Neuronal stem cell (in vitro differentiated cells): ENCODE measurements around the gene NPHP4.

Source experiments
- DNase-seq: peaks from one replicate; pipeline ENCODE4 v3.0.0-alpha.2; 2013; ENCODE audit warnings: low spot score
- H2AFZ ChIP-seq: one replicate; pipeline ENCODE4 v1.6.1; 2013; ENCODE audit warnings: mild to moderate bottlenecking, low read length, inconsistent platforms
- H2AK5ac ChIP-seq: 2 replicates; pipeline ENCODE4 v1.6.1; 2013; ENCODE audit warnings: low read depth, mild to moderate bottlenecking, inconsistent platforms, low read length, moderate library complexity, mixed read lengths
- H2BK120ac ChIP-seq: 2 replicates; pipeline ENCODE4 v1.6.1; 2013; ENCODE audit warnings: low read depth, mild to moderate bottlenecking, inconsistent platforms, low read length, moderate library complexity, mixed read lengths
- H2BK12ac ChIP-seq: one replicate; pipeline ENCODE4 v1.6.1; 2013; ENCODE audit warnings: low read length, inconsistent platforms
- H2BK15ac ChIP-seq: 2 replicates; pipeline ENCODE4 v1.6.1; 2013; ENCODE audit warnings: mild to moderate bottlenecking, low read length, inconsistent platforms, mixed read lengths
- H2BK5ac ChIP-seq: one replicate; pipeline ENCODE4 v1.6.1; 2013; ENCODE audit warnings: inconsistent platforms, mild to moderate bottlenecking, low read length, moderate library complexity
- H3K14ac ChIP-seq: one replicate; pipeline ENCODE4 v1.6.1; 2013; ENCODE audit warnings: low read length, inconsistent platforms
- H3K18ac ChIP-seq: 2 replicates; pipeline ENCODE4 v1.6.1; 2013; ENCODE audit warnings: low read length, inconsistent platforms
- H3K23ac ChIP-seq: 2 replicates; pipeline ENCODE4 v1.6.1; 2013; ENCODE audit warnings: low read depth, mild to moderate bottlenecking, mixed read lengths, low read length, inconsistent platforms; ENCODE audit not compliant: poor library complexity
- H3K27ac ChIP-seq: replicated peaks from 3 replicates; pipeline ENCODE4 v1.5.1; 2013; ENCODE audit warnings: low read length, inconsistent platforms
- H3K27me3 ChIP-seq, 3 experiments: 2 replicates each; pipeline ENCODE4 v1.6.1; 2013; ENCODE audit warnings: low read length in 3 of 3, mild to moderate bottlenecking in 2 of 3, inconsistent platforms in 1 of 3, low read depth in 1 of 3, mixed read lengths in 1 of 3, moderate library complexity in 1 of 3; ENCODE audit not compliant: control insufficient read depth in 3 of 3, insufficient read depth in 3 of 3
- H3K36me3 ChIP-seq, 2 donors: replicated peaks in 1 of 2; 2 replicates each; pipeline ENCODE4 v1.6.1; 2013; ENCODE audit warnings: low read length in 2 of 2; ENCODE audit not compliant: control insufficient read depth in 2 of 2, insufficient read depth in 2 of 2
- H3K4ac ChIP-seq: 2 replicates; pipeline ENCODE4 v1.6.1; 2013; ENCODE audit warnings: inconsistent platforms, mild to moderate bottlenecking, low read length, moderate library complexity
- H3K4me1 ChIP-seq, 2 donors: 1 replicate in 1 of 2; 2 replicates in 1 of 2; pipeline ENCODE4 v1.6.1; 2013; ENCODE audit warnings: low read length in 2 of 2, low read depth in 1 of 2; ENCODE audit not compliant: control insufficient read depth in 2 of 2, insufficient read depth in 1 of 2
- H3K4me2 ChIP-seq: one replicate; pipeline ENCODE4 v1.6.1; 2013; ENCODE audit warnings: mild to moderate bottlenecking, low read length, inconsistent platforms; ENCODE audit not compliant: insufficient read depth, poor library complexity, severe bottlenecking
- H3K4me3 ChIP-seq, 2 donors: 2 replicates each; pipeline ENCODE4 v1.5.1; 2013; ENCODE audit warnings: low read length in 2 of 2, mild to moderate bottlenecking in 2 of 2, inconsistent platforms in 1 of 2, moderate library complexity in 1 of 2
- H3K79me1 ChIP-seq: one replicate; pipeline ENCODE4 v1.6.1; 2013; ENCODE audit warnings: low read depth, mild to moderate bottlenecking, inconsistent platforms, low read length, moderate library complexity
- H3K9ac ChIP-seq: one replicate; pipeline ENCODE4 v1.6.1; 2013; ENCODE audit warnings: mild to moderate bottlenecking, low read depth, low read length, inconsistent platforms; ENCODE audit not compliant: poor library complexity
- H3K9me3 ChIP-seq, 2 donors: replicated peaks in 1 of 2; 2 replicates each; pipeline versions ENCODE3 to v1.6.1; 2013; ENCODE audit warnings: low read length in 2 of 2, mild to moderate bottlenecking in 2 of 2, inconsistent platforms in 1 of 2, low read depth in 1 of 2, mixed read lengths in 1 of 2, moderate library complexity in 1 of 2; ENCODE audit not compliant: control insufficient read depth in 2 of 2, insufficient read depth in 1 of 2
- H4K8ac ChIP-seq: one replicate; pipeline ENCODE4 v1.6.1; 2013; ENCODE audit warnings: low read depth, mild to moderate bottlenecking, inconsistent platforms, low read length, moderate library complexity
- H4K91ac ChIP-seq: one replicate; pipeline ENCODE4 v1.6.1; 2013; ENCODE audit warnings: low read length, low read depth, mild to moderate bottlenecking, inconsistent platforms; ENCODE audit not compliant: poor library complexity
- WGBS, 2 donors: extraction: QIAGEN DNeasy Blood & Tissue Kit; methylation state at CpG; one replicate each; pipeline ENCODE4 v1.1.7; 2013; ENCODE audit warnings: missing lambda C conversion rate in 2 of 2, mixed read lengths in 1 of 2; ENCODE audit not compliant: insufficient read length in 2 of 2, insufficient replicate concordance in 1 of 2; ENCODE audit errors: extremely low coverage in 2 of 2; 5-methylcytosine and 5-hydroxymethylcytosine counted together

Gene NPHP4

DNA sequence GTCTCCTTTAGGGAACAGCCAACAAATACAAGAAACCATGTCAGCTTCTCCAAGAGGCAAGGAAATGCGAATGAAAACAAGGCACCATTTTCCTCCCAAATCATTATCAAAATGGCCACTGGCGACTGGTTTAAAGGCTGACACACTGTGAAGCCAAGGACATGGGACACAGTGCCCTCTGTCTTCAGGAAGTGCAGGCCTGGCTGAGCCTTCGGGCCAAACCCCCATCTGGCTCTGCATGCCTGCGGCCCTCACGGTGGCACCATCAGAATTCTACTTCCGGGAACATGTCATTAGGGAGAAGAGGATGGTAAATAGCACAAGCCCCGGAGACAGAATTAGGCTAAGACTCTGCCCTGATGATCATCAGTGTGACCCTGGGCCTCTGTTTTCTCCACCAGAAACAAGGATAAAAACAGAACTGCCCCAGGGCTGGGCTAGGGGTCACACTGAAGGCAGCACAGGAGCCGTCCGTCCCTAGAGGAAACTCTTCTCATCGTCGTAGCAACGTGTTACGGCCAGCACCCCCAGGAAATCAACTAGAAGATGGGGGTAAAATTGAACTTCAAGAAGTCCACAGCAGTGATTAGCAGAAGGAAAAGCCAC lies 103.5 kb downstream of the NPHP4 start:
- H3K4me1 ChIP-seq = peaks cover 11 to 12% of the 10 kb centered on the region in 2 donors
- no peak overlapping the region for H3K23ac ChIP-seq
- H3K4ac ChIP-seq = no peak overlapping the region
- no peak overlapping the region for H3K27ac ChIP-seq
- no peak overlapping the region for H2BK120ac ChIP-seq
- H3K4me3 ChIP-seq = no peak overlapping the region
- H3K4me2 ChIP-seq = no peak overlapping the region
- peaks cover 3% of the 10 kb centered on the region for H3K79me1 ChIP-seq
- H3K9ac ChIP-seq = no peak overlapping the region
- no peaks in the 10 kb centered on the region for H3K27me3 ChIP-seq
- H3K9me3 ChIP-seq = no peaks in the 10 kb centered on the region
- H3K18ac ChIP-seq = no peak overlapping the region
- peaks cover 4 to 5% of the 10 kb centered on the region in 2 donors for H3K36me3 ChIP-seq
- H2AFZ ChIP-seq = no peak overlapping the region
- H2BK12ac ChIP-seq = no peak overlapping the region
- no peak overlapping the region for H2BK15ac ChIP-seq
- H4K91ac ChIP-seq = no peak overlapping the region
- H2BK5ac ChIP-seq = no peak overlapping the region
- DNase-seq = no peak
- no peak overlapping the region for H4K8ac ChIP-seq
- WGBS, 2 donors = no CpG with 5 or more reads among the region's 13 CpGs
- H3K14ac ChIP-seq = no peak overlapping the region
- no peak overlapping the region for H2AK5ac ChIP-seq

DNA sequence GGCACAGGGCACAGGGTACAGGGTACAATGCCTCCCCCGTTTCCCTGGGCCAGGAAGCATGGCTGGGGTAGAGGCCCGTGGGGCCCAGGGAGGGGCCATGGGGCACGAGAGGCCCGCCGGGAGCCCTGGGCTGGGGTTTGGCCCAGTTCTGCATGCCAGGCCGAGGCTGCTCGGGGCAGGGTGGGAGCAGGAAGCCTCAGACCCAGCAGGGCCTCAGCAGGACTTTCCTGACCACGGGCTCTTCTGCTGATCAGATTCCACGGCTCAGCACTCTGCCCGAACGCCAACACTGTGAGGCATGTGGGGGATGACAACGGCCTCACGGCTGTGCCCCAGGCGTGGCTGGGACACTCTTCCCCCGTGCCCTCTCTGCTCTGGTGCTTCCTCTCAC lies 104.3 kb downstream of the NPHP4 start:
- peaks cover 3% of the 10 kb centered on the region for H3K79me1 ChIP-seq
- peak overlapping the region; percentile 32 for H2BK5ac ChIP-seq
- peak overlapping the region; percentile 72 for H3K18ac ChIP-seq
- no peak overlapping the region for H4K91ac ChIP-seq
- H4K8ac ChIP-seq = no peak overlapping the region
- no peak overlapping the region for H3K4me2 ChIP-seq
- no peak overlapping the region for H2BK12ac ChIP-seq
- no CpG with 5 or more reads among the region's 15 CpGs for WGBS, 2 donors
- H3K23ac ChIP-seq = no peak overlapping the region
- no peaks in the 10 kb centered on the region for H3K9me3 ChIP-seq
- peaks cover 11 to 12% of the 10 kb centered on the region in 2 donors for H3K4me1 ChIP-seq
- no peak overlapping the region for H2AFZ ChIP-seq
- H3K14ac ChIP-seq = peak overlapping the region; percentile 67
- H3K27me3 ChIP-seq = no peaks in the 10 kb centered on the region
- H3K4me3 ChIP-seq = no peak overlapping the region
- peak overlapping the region; percentile 34 for H3K9ac ChIP-seq
- H2BK15ac ChIP-seq = no peak overlapping the region
- peak overlapping the region; percentile 27 for H2AK5ac ChIP-seq
- peak overlapping the region; percentile 28 for H2BK120ac ChIP-seq
- no peak for DNase-seq
- H3K27ac ChIP-seq = no peak overlapping the region
- H3K4ac ChIP-seq = no peak overlapping the region
- H3K36me3 ChIP-seq = peaks cover 5% of the 10 kb centered on the region in 2 donors

DNA sequence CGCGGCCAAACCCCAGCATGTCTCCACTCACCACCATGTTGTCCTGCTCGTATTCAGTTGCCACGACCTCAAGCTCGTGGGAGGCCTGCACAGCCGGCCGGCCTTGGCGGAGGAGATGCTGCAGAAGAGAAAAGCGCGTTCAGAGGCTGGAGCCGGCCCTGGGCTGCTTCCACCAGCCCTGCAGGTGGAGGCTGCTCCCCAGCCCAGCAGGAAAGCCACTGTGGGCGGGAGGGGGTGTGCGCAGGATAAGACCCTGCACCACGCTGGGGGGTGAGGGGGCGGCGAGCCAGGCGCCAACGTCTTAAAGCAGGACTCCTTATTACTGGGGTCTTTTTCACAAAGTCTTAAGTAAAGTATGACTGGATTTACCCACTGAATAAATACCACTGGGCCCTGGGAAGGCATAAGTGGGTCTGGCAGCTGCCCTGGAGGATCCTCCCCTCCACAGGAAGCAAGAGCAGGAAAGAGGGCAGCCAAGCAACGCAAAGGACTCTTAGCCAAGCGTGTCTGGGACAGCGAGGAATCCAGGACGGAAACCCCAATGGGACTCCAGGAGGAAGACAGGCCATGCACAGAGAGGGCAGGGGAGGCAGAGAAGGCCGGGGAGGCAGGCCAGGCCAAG lies 104.8 kb downstream of the NPHP4 start:
- WGBS, 2 donors = no CpG with 5 or more reads among the region's 23 CpGs
- peak overlapping the region; percentile 72 for H3K18ac ChIP-seq
- H4K91ac ChIP-seq = no peak overlapping the region
- DNase-seq = no peak
- H2BK12ac ChIP-seq = no peak overlapping the region
- H2AK5ac ChIP-seq = peak overlapping the region; percentile 27
- peaks cover 8 to 11% of the 10 kb centered on the region in 2 donors for H3K4me1 ChIP-seq
- H3K36me3 ChIP-seq = peaks cover 5% of the 10 kb centered on the region in 2 donors
- H3K4ac ChIP-seq = no peak overlapping the region
- H2BK120ac ChIP-seq = no peak overlapping the region
- H3K23ac ChIP-seq = peak overlapping the region; percentile 25
- no peak overlapping the region for H4K8ac ChIP-seq
- H2AFZ ChIP-seq = no peak overlapping the region
- no peaks in the 10 kb centered on the region for H3K27me3 ChIP-seq
- H3K27ac ChIP-seq = no peak overlapping the region
- no peaks in the 10 kb centered on the region for H3K9me3 ChIP-seq
- peaks cover 3% of the 10 kb centered on the region for H3K79me1 ChIP-seq
- peak overlapping the region; percentile 67 for H3K14ac ChIP-seq
- no peak overlapping the region for H2BK15ac ChIP-seq
- H2BK5ac ChIP-seq = peak overlapping the region; percentile 32
- H3K9ac ChIP-seq = peak overlapping the region; percentile 34
- no peak overlapping the region for H3K4me2 ChIP-seq
- H3K4me3 ChIP-seq = no peak overlapping the region

DNA sequence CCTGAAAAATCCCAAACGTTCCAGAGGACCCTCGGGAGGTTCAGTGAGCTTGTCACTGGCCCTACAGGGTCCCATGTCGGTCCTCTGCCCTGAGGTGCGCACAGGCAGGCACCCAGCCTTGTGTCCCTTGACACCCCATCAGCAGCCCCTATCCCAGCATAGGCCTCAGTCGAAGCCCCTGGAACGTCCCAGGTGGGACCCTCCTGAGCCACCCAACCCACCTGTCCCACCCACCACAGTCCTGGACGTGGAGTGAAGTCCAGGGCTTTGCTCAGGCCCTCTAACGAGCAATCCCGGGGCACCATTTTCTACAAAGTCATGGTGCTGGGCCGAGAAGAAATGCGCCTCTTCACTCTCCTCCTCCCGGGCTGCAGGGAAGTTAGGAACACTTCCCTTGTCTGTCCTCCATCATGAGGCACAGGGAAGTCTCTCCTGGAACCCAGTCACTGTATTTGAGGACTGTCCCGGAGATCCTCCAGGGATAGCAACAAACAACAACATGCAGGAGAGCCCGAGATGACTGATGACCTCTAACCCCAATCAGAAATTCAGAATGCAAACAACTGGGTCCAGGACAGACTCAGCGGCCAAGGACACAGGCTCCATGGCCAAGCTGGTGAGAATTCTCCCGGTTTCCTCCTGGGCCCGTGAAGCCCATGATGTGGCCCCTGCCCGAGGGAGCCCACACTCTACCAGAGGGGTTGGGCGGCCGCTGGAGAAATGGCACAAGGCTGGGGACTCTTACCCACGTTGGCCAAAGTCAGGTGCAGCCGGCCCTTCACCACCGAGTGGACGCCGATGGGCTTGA lies 105.5 kb downstream of the NPHP4 start:
- Histone ChIP-seq H2BK5ac (no peak overlapping the region), H4K91ac (no peak overlapping the region), H3K4me3 (no peak overlapping the region), H3K9me3 (no peaks in the 10 kb centered on the region), H3K18ac (no peak overlapping the region), H3K4me2 (no peak overlapping the region), H2BK12ac (no peak overlapping the region), H3K79me1 (peaks cover 3% of the 10 kb centered on the region), H2AFZ (no peak overlapping the region), H3K4ac (no peak overlapping the region), H2BK120ac (no peak overlapping the region), H3K14ac (peak overlapping the region; percentile 66), H2AK5ac (no peak overlapping the region), H4K8ac (no peak overlapping the region), H3K36me3 (peaks cover 5% of the 10 kb centered on the region in 2 donors), H3K27ac (no peak overlapping the region), H3K23ac (peak overlapping the region; percentile 25), H3K4me1 (peaks cover 8 to 11% of the 10 kb centered on the region in 2 donors), H3K9ac (no peak overlapping the region), H2BK15ac (no peak overlapping the region), H3K27me3 (no peaks in the 10 kb centered on the region)
- WGBS, 2 donors = no CpG with 5 or more reads among the region's 25 CpGs
- DNase-seq = no peak
